Colonic mucosa (tissue), 4 donors: ENCODE measurements around the gene PDE8B. TPM values are rescaled to one million over a fixed set of nuclear protein-coding genes. Genes with fewer than 3 reads are reported as not detected.

ENCODE experiments used
- DNase-seq: peaks from one replicate; pipeline ENCODE4 v3.0.0-alpha.2; 2020
- H3K27ac ChIP-seq: fragments of 200-600 bp; one replicate; pipeline ENCODE4 v1.8.0; 2021
- H3K27me3 ChIP-seq: fragments of 200-600 bp; one replicate; pipeline ENCODE4 v1.8.0; 2021
- H3K36me3 ChIP-seq: fragments of 200-600 bp; one replicate; pipeline ENCODE4 v1.8.0; 2021
- H3K4me1 ChIP-seq: fragments of 200-600 bp; one replicate; pipeline ENCODE4 v1.8.0; 2021; ENCODE audit warnings: mild to moderate bottlenecking
- H3K4me3 ChIP-seq: fragments of 200-600 bp; one replicate; pipeline ENCODE4 v1.8.0; 2021
- H3K9ac ChIP-seq, 2 donors: one replicate each; pipeline ENCODE4 v1.7.0; 2013; ENCODE audit warnings: control low read depth in 2 of 2, low read depth in 2 of 2, low read length in 2 of 2
- H3K9me3 ChIP-seq: fragments of 200-600 bp; one replicate; pipeline ENCODE4 v1.8.0; 2021
- CTCF ChIP-seq: fragments of 200-600 bp; IDR thresholded peaks from one replicate; pipeline ENCODE4 v1.8.0; 2022; ENCODE audit warnings: antibody characterized with exemption, mild to moderate bottlenecking
- intact Hi-C: fragments of 100-400 bp; cut with DNase I; formaldehyde crosslinking; loops from one replicate; pipeline ENCODE4 v1.14.1; 2022
- total RNA-seq, 2 donors: library from RNA; stranded (reverse); fragmentation: NEBNext Ultra II Directional in 1 of 2; extraction: Animal tissue kit (Norgen Biotek cat#: 25700) in 1 of 2; gene quantifications; one replicate each; pipeline ENCODE4 v1.2.1, GENCODE V29; 2021
- donor health status: healthy.
- donor health status: DM: no; HTN: no; CAD: no.
- donor health status: DM: no; HTN: no; CAD: no.

The PDE8B gene
- total RNA-seq, 2 donors from 2014 or later, result 0.86 to 1.8 TPM

- H3K4me1 ChIP-seq, result no peaks in the 10 kb centered on the region
- no peak for TF ChIP-seq CTCF
Observed at GRCh38 chr5:77325921-77326541, 115.6 kb downstream of the PDE8B start.

GRCh38 chr5:77326986-77327734, 116.7 kb downstream of the PDE8B start:
- Histone ChIP-seq H3K4me3 (no peak overlapping the region), H3K27ac (no peak overlapping the region), H3K27me3 (no peaks in the 10 kb centered on the region), H3K36me3 (no peaks in the 10 kb centered on the region), H3K9ac (no peak overlapping the region), H3K9me3 (no peaks in the 10 kb centered on the region), H3K4me1 (no peaks in the 10 kb centered on the region)
- intact Hi-C loops, result no loop called here
- no peak for TF ChIP-seq CTCF
- no peak for DNase-seq

More at GRCh38 chr5:77325921-77326541, 115.6 kb downstream of the PDE8B start:
- Histone ChIP-seq H3K9ac (no peak overlapping the region), H3K36me3 (no peaks in the 10 kb centered on the region), H3K9me3 (no peaks in the 10 kb centered on the region), H3K27ac (no peak overlapping the region), H3K27me3 (no peaks in the 10 kb centered on the region), H3K4me3 (no peak overlapping the region)
- intact Hi-C loops, result no loop called here
- no peak for DNase-seq

- no peak overlapping the region for H3K4me3 ChIP-seq
- no peaks in the 10 kb centered on the region for H3K9me3 ChIP-seq
- H3K36me3 ChIP-seq, result no peaks in the 10 kb centered on the region
- H3K9ac ChIP-seq, result no peak overlapping the region
- no peaks in the 10 kb centered on the region for H3K27me3 ChIP-seq
- H3K4me1 ChIP-seq, result no peaks in the 10 kb centered on the region
- DNase-seq, result no peak
- H3K27ac ChIP-seq, result no peak overlapping the region
- intact Hi-C loops, result no loop called here
- no peak for TF ChIP-seq CTCF
Observed at GRCh38 chr5:77328930-77329647, 118.6 kb downstream of the PDE8B start.

- no peak for DNase-seq
- H3K27ac ChIP-seq, result no peak overlapping the region
- H3K9me3 ChIP-seq, result no peaks in the 10 kb centered on the region
- no peaks in the 10 kb centered on the region for H3K4me1 ChIP-seq
- H3K4me3 ChIP-seq, result no peak overlapping the region
- intact Hi-C loops, result no loop called here
- H3K36me3 ChIP-seq, result no peaks in the 10 kb centered on the region
- no peak overlapping the region for H3K9ac ChIP-seq
- no peaks in the 10 kb centered on the region for H3K27me3 ChIP-seq
- no peak for TF ChIP-seq CTCF
Observed at GRCh38 chr5:77329664-77330430, 119.4 kb downstream of the PDE8B start.

- H3K9me3 ChIP-seq, result no peaks in the 10 kb centered on the region
- intact Hi-C loops, result no loop called here
- no peaks in the 10 kb centered on the region for H3K27me3 ChIP-seq
- no peak overlapping the region for H3K9ac ChIP-seq
- TF ChIP-seq CTCF, result no peak
- no peaks in the 10 kb centered on the region for H3K4me1 ChIP-seq
- no peak overlapping the region for H3K4me3 ChIP-seq
- DNase-seq, result no peak
- no peak overlapping the region for H3K27ac ChIP-seq
- H3K36me3 ChIP-seq, result no peaks in the 10 kb centered on the region
Observed at GRCh38 chr5:77333036-77333435, 122.6 kb downstream of the PDE8B start.
